BJ (cell line): Measurements from ENCODE around the gene HRNR. TPM values are rescaled to one million over a fixed set of nuclear protein-coding genes. Genes with fewer than 3 reads are reported as not detected.

Source experiments
- CTCF ChIA-PET: fragments of 350-600 bp; formaldehyde crosslinking; extraction: SDS; loops from one replicate; lab custom pipeline; 2021; ENCODE audit warnings: antibody characterized with exemption, inconsistent platforms; lab: Yijun Ruan, JAX
- POLR2A ChIA-PET: fragments of 300-600 bp; sonication (Branson Sonifier 250); formaldehyde crosslinking; extraction: SDS; loops from one replicate; lab custom pipeline; 2021; ENCODE audit warnings: antibody characterized with exemption; lab: Charles Lee
- DNase-seq: peaks from one replicate; pipeline ENCODE4 v3.0.0-alpha.2; 2011; ENCODE audit warnings: low read depth
- H3K27me3 ChIP-seq: 2 replicates; pipeline ENCODE4 v1.6.0; 2011; ENCODE audit warnings: low read length; ENCODE audit not compliant: control insufficient read depth, insufficient read depth
- H3K36me3 ChIP-seq: 2 replicates; pipeline ENCODE4 v1.5.1; 2011; ENCODE audit warnings: low read length; ENCODE audit not compliant: control insufficient read depth, insufficient read depth
- H3K4me3 ChIP-seq: 2 replicates; pipeline ENCODE4 v1.5.1; 2011; ENCODE audit warnings: low read depth, mild to moderate bottlenecking, control low read depth, low read length
- polyA plus RNA-seq: library from polyadenylated mRNA; depleted of rRNA; stranded (reverse); fragments of >200 nt; gene quantifications from 2 replicates; pipeline ENCODE4 v1.2.3, GENCODE V29; 2011; rRNA removed
- TF ChIP-seq, protein P1 (sequence below): IDR thresholded peaks from 2 replicates; pipeline ENCODE4 v1.5.1; 2011; ENCODE audit warnings: low read depth, mild to moderate bottlenecking, control low read depth, inconsistent platforms, low read length, moderate library complexity; ENCODE audit not compliant: insufficient read depth

Gene HRNR
- polyA plus RNA-seq, 1 experiment, result not detected

DNA sequence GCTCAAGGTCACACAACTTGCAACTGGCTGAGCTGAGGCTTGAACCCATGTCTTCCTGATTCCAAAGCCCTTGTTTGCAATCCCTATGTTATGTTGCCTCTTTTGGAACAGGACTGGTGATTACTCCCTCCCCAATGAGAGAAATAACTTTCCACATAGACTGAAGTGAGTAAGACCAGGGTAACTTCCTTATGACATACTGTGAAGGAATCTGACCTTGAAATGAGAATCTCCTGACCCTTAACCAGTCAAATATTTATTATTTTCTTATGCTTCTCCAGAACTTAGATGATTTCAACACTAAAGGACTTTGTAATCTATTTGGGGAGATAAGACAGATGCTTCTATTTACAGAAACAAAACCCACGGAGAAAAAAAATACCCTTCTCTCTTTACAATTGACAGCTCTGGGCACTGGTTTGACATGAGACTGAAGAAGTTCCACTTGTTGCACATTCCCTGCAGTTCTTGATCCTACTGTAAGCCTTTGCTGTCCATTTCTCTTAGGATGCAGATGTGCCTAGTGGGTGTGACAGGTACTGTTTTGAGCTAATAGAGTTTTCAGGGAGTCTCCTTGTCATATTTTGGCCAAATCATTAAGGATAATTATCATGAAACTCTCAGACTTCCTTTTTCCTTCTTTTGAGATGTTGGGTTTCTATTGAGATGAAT lies 61.1 kb downstream of the HRNR start:
- ChIA-PET POLR2A (interaction anchor here (0.6 kb wide), 2 partner anchors 53 to 470 kb away, joined by 3 to 11 read pairs; no protein-coding TSS in a partner anchor), CTCF (interaction anchor here (0.6 to 2.2 kb wide), 9 partner anchors 12 to 26 kb away, joined by 3 to 8 read pairs (median 5); no protein-coding TSS in a partner anchor)
- Histone ChIP-seq H3K27me3 (no peaks in the 10 kb centered on the region), H3K4me3 (no peak overlapping the region), H3K36me3 (no peaks in the 10 kb centered on the region)
- peak; percentile 91 for DNase-seq
- TF ChIP-seq, protein P1, sequence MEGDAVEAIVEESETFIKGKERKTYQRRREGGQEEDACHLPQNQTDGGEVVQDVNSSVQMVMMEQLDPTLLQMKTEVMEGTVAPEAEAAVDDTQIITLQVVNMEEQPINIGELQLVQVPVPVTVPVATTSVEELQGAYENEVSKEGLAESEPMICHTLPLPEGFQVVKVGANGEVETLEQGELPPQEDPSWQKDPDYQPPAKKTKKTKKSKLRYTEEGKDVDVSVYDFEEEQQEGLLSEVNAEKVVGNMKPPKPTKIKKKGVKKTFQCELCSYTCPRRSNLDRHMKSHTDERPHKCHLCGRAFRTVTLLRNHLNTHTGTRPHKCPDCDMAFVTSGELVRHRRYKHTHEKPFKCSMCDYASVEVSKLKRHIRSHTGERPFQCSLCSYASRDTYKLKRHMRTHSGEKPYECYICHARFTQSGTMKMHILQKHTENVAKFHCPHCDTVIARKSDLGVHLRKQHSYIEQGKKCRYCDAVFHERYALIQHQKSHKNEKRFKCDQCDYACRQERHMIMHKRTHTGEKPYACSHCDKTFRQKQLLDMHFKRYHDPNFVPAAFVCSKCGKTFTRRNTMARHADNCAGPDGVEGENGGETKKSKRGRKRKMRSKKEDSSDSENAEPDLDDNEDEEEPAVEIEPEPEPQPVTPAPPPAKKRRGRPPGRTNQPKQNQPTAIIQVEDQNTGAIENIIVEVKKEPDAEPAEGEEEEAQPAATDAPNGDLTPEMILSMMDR, result no peak

Other genes with a start within 250 kb of the HRNR start
- 40.3 and 88.4 TPM in 2 replicates for gene S100A10, start 230.3 kb downstream of the HRNR start, polyA plus RNA-seq
- 1,269 and 1,278 TPM in 2 replicates for gene S100A11, start 187.2 kb downstream of the HRNR start, polyA plus RNA-seq
- not detected in 2 replicates for gene TCHHL1, start 135.1 kb downstream of the HRNR start, polyA plus RNA-seq
- gene TCHH, start 108.7 kb downstream of the HRNR start, polyA plus RNA-seq, result not detected in 2 replicates
- gene RPTN, start 65.0 kb downstream of the HRNR start, polyA plus RNA-seq, result not detected in 2 replicates
- gene FLG, start 101.0 kb upstream of the HRNR start, polyA plus RNA-seq, result not detected in 2 replicates
- not detected in 2 replicates for gene FLG2, start 135.8 kb upstream of the HRNR start, polyA plus RNA-seq
- gene CRNN, start 190.1 kb upstream of the HRNR start, polyA plus RNA-seq, result not detected in 2 replicates